GM19043 (cell line): ENCODE results near the gene BCOR.

ENCODE experiments used
- ATAC-seq: cut with Tn5 transposase; IDR thresholded peaks from one replicate; pipeline ENCODE4 v1.9.1; 2021; ENCODE audit warnings: low read depth; ENCODE audit not compliant: unreplicated experiment

The BCOR gene

DNA sequence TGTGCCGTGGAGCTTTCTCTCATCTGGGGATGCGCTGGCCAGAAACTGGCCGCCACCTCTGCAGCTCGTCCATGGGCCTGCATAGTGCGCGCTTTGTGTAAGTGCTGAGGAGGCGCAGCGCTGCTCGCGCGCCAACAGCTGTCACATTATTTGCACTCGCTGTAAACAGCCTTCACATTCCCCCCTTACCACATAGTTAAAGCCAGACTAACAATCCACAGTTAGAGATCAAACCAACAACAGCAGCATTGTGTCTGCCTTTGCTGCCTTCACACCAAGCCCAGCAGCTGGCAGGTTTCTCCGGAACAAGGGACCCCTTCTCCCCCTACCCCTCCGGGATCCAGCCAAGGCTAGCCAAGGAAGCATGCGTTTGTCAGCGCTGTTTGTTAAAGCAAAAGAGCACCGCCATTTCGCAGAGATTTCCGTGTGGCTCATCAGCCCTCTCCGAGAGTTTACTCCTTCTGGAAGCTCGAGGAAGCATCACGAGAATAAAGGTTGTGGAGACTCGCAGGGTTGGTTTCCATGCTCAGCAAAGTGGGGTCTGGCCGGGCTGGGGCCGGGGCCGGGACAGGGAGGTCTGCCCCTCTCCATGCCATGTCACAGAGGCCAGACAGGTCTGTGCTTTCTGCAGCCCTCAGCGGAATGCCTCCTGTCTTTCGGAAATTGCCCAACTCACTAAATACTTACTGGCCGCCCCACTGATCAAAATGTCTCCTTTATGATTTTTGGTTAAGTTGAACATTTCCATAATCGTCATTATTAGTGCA, 11.0 kb downstream of the BCOR start:
- ATAC-seq: no peak

DNA sequence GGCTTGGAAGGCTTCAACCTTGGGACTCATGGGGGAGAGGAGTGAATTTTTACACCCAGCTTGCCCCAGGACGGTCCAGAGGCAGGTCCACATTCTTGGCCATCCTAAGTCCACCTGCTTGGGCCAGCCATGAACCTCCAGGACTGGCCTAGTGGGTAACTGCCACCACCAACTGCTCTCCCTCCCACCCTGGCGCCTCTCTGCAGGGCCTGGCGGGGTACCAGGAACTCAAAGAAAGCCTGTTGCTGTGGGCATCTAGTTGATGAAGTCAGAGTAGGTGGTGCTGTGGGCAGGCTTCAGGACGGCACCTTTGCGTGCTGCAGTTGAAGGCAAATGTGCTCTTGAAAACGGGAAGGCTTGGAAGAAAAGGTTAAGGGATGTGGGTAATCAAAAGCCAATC, 12.0 kb downstream of the BCOR start:
- no peak for ATAC-seq

DNA sequence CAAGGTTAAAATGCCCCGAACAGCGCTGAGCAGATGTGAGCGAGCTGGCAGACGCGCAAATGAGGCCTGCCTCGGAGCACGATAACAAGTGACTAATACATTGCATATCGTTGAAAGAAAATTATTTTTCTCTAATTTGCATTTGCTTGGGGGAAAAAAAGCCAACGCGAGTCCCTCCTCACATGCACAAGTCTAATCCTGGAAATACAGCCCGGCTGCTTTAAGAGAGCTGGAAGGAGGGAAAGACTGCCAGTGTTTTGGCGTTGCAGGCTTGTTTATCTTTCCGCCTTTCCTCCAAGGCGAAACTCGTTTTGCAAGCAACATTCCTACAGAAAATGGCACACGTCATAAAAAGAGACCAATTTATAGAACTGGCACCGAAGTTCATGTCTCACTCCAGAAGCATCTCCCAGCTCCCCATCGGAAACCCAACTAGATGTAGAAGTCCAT, 12.6 kb downstream of the BCOR start:
- ATAC-seq: no peak

DNA sequence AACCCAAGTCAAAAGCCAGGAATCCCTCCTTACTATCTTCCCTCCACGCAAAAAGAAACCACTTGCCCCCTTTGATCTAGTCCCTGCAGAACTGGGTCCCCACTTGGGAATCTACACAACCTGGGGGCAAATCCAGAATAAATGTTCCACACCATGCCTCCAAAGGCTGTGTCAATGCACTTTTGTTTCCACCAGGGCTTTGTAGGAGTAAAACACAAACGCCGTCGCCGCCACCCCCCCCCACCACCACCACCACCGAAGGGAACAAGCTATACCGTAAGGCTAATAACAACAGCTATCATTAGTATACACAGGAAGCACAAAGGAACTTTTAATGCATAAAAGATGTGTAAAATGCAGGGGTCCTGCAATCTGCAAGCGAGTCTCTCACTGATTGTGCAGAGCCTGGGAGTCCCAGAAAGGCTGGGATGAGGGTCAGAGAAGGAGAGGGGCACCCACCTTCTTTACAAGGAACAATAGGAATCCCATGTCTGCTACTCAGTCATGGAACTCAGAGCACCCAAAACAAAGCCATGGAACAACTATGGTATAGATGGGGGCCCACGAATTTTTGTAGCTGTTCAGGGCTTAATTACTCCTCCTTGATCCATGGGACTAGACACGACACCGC, 13.2 kb downstream of the BCOR start:
- ATAC-seq: no peak

DNA sequence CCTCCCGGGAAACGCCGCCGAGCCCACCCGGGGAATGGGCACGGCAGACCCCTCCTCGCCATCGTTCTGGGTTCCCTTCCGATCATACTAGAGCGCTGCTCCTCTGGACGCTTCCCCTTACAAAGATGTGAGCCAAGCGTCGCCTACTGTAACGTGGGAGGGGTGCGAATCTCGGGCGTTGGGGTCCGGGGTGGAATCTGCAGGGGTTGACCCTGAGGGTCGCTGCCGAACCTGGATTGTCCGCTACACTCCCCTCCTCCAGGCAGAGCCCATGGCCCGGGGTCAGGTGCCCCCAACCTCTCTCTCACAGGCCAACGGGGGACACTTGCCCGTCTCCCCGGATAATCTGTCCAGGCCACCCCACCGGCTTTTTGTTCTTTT, 13.8 kb downstream of the BCOR start:
- ATAC-seq: no peak

DNA sequence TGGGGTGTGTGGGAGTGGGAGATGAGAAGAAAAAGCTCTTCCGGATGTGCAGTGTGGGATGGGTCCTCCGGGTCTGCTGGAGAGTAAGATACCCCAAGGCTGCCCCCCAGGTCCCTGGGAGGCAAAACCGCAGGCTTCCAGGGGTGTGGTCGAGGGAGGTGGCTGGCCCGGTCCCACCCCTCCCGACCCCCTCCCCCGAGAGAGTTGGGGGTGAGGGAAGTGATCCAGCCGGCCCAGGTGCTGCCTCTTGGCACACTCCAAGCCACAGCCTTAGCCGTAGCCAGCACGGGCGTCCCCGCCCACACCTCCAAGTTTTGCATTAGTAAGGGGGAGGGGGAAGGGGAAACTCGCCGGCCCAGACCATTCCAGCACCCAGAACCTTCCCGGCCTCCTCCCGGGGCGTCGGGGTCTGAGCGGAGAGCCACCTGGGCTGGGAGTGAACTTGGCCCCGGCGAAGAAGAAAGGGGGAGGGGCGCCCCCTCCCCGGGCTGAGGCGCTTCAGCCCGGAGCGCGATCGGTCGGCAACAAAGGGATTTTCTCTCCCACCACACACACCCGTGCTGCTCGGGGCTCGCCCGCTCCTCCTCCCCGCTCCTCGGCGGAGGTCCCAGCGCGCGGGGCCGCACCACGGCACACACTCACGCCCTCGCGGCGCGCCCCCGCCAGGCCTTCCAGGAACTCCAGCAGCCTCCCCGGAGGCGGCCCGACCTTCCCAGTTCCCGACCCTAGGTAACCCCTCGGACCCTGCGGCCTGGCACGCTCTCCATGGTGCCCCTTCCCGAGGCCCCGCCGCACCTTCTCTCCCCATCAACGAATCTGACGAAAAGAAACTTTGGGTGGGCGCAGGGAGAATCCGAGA, 14.4 kb downstream of the BCOR start:
- no peak for ATAC-seq

DNA sequence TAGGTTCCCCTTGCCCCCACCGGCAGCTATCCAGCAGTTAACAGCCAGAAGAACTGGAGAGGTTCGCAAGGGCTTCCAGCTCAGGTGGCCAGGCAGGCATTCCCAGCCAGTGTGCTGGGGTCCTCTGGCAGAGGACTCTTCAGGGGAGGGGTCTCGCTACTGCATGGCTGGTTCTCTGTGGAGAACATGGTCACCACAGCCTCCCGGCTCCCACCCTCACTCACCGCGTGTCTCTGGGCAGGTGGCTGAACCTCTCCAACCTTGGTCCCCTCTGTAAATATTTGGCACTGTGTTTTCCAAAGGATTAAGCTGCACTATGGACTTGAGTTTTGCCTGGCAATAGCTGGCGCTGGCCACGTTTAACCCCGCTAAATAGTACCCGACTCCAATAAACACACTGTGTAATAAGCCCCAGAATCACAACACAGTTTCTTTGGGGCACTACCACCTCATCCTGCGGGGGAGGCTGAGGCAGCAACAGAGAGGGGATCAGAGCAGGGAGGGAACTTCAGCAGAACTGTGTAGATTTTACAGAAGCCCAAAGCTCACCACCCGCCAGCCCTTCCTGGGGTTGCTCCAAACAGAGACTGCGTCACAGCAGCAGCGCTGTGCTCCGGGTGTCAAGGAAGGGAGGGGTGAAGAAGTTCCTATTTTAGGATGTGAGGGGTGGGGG, 15.2 kb downstream of the BCOR start:
- no peak for ATAC-seq

DNA sequence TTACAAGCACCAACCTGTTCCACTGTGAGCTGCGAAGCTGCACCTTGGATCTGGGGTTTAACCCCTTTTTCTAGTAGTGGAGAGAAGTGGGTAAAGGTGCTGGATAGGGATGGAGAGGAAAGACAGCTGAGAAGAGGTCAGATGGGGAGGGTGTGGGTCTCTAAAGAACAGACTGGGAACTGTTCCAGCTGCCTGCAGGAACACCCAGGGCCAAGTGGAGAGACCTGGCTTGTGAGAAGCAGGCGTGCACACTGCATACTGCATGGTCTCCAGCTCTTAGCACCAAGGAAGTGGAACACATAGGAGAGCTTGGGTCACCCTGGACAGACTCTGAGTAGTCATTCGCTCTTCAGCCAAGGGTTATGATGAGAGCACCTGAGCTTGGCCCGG, 16.1 kb downstream of the BCOR start:
- no peak for ATAC-seq

DNA sequence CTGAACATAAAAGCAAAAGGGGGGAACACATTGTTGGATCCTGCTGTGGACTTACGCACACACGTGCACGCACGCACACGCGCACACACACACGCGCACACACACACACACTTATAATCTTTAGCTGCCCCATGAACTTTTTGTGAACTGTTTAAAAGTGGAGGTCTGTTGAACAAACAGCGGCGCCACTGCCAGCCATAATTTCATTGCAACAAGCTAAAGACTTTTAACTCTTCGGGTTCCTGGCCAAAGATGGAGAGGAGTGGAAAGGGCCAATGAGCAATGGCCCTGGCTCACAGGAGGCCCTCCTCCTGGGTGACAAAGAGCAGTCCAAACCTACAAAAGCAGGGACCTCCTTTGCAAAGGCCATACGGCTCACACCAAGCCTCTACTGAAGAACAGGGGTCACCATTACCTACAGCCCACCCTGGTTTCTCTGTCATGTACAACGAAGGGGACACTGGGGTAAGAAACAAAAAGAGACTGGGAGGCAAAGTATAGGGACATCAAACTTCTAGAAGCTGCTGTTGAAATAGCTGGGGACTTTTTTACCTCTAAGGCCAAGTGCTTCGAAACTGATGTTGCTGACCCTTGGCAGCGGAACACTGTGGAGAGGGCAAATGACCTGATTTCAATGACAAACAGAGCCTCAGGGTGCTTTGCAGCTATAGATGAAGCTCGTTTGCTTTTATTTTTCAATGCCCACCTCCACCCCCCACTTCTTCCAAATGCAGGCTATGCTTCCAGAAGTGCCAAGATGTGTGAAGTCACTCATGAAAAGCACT, 16.7 kb downstream of the BCOR start:
- ATAC-seq: no peak

DNA sequence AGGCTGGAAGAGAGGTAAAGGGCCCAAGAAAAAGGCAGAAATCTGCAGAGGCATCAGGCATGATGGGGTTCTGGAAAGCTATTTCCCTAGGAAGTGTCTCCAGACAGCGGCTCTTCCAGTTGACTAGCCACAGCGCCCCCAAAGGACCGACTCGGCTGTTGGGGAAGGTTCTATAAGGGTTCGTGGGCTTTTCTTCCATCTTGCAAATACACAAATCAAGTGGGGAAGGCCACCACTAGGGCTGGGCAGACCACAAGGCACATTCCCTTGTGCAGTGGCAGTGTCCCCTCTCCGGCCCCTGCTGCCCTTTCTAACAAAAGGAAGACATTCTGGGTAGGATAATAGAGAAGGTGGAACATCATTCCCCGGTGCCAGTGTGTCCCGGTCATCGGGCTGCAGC, 18.2 kb downstream of the BCOR start:
- ATAC-seq: no peak

DNA sequence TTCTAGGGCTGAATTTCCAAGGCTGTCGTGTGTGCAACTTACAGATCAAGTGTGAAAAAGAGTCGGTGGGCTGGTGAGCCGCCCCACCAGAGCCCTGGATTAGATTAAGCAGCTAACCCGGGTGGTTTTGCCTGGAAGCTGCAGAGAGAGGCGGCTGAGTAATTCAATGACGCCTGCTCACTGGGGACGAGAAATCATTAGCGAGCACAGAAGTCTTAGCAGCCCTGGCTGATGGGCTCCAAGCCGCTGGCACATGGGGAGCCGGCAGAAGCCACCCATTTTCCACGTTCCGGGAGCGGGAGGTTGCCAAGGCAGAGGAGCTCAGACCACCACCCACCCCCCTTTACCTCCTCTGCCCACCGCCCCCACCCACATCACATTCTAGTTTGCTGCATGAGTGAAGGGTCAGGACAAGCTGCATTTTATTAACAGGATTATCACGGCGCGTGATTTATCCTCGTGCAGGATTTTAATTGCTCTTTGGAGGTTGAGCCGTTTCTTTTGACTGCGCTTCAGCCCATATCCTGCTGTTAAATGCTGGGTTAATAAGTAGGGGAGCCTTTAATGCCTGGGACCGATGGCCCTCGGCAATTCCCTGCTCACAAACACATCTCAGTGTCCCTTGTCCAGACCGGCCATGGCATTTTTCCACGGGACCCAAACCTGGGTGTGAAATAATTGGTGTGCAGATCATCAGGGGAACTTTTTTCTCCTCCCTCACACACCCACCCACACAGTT, 19.1 kb downstream of the BCOR start:
- no peak for ATAC-seq

DNA sequence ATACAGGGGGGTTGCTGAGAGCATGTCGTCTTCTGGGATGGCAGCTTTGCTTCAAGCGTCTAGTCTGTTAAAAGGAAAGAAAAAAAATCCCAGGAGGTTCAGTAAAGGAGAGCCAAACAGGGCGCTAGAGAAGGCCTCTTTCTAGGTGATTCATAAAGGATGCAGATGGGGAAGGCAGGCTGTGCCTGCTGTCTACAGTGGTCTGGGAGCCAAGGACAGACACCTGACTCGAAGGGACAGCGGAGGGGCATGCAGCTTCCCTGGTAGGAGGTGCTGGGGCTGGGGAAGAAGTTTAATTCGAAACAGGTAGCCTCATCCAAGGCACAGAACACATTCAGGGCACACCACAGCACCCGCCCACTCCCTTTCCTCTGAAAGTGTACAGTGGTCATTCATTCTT, 19.9 kb downstream of the BCOR start:
- ATAC-seq: no peak

DNA sequence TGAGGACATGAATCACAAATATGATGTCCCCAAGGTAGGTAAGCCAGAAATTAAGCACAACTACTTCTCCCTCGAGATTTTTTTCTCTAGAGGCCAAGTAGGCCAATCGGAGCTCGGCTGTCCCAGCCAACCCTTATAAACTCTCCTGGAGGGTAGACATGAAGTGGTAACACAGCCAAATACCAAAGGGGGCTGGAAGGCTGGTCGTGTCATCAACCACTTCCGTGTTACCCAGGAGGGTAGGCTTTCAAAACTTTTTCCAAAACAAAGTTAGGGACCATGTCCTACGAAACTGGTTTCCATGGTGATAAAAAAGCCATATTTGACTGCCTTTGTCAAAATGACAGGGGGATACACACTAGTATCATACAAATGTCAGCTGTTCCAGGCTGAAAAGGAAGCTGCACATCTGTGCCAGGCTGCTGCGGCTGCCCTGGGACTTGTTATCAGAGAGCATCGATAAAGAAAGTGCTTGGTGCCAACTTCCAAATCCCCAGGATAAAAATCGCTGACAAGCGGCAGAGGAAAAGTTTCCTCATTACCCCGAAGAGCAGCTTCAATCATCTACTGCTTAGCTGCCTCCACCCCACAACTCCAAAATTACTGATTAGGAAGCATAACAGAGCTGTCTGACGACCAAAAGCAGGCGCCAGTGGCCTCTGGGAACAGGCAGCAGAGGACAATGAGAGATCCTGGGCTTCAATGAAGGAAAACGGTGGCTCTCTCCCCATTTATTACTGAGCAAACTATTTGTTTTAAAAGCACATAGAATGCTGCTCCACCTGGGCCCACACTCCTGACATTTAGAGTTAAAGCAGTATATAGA, 20.8 kb downstream of the BCOR start:
- no peak for ATAC-seq

DNA sequence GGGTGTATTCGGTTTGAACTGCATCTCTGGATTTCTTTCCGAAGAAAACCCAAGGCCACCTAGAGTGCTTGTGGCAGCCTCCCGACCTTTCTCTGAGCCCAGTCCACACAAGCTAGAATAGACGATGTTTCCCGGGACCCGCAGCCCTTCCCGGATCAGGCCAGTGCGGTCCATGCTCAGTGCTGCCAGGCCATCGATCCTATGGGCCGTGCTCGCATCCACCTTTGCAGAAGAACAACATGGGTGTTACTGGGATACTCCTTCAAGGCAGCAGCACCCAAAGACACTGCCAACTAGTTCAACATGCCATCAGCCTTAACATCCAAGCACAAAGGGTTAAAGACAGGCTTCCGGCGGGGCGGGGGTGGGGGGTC, 22.8 kb downstream of the BCOR start:
- no peak for ATAC-seq

DNA sequence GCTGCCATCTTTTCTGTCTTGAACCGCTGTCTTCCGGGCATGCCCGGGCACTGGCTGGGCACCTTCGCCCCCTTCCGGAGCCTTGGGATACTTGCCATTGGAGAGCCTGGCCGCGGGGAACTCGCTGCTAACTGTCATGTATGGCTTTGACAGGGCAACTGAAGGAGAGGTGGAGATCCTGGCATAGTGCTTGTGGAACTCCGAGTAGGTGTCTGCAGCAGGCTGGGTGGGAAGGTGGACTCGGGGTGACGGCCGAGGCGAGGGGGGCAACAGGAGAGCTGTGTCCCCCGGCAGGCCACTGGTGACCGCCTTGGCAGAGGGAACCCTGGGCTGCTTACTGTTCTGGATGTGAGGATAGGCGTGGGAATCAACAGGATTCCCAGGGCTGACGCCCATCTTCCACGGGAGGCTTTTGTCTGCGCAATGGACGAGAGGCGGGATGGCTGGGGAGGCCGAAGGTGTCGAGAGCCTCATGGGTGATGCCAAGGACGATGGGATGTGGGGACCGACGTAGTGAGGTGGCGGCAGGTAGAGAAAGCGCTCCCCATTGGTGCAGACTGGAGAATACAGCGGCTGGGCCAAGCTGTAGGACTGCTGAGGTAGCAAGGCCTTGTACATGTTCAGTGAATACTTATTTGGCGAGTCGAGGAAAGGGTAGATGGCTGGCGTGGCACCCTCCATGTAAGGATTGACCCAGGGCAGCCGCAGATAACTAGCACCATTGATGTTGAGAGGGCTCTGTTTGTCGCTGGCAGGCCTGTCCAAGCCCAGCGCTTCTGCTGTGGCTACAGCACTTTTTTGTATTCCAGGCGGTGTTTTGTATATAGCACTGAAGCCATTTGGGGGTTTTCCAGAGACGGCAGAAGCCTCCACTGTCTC, 23.4 kb downstream of the BCOR start:
- no peak for ATAC-seq

DNA sequence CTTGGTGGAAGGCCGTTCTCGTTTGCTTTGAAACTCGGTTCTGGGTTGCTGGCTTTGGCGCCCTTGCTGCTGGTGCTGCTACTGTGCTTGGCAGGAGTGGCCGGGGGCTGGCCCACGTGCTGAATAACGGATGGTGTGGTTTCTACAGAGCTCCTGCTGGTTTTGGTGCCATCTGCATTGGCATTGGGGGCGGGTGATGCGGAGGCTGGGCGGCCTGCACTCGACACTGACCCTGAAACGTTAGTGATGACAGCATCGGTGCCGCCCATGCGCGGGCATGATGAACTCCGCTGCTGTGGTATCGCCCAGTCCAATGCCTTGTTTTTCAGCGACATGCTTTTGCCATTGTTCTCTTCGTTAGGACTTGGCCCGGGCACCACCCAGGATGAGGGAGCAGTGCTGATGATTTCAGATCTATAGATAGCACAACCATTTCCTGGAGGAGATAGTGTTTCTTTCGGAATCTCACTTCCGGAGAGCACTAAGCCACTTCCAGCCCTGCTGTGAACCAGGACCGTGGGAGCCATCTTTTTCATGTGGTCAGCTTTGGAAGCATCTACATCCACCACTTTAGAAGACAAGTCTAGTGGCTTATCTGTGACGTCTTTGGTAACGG, 24.2 kb downstream of the BCOR start:
- no peak for ATAC-seq

DNA sequence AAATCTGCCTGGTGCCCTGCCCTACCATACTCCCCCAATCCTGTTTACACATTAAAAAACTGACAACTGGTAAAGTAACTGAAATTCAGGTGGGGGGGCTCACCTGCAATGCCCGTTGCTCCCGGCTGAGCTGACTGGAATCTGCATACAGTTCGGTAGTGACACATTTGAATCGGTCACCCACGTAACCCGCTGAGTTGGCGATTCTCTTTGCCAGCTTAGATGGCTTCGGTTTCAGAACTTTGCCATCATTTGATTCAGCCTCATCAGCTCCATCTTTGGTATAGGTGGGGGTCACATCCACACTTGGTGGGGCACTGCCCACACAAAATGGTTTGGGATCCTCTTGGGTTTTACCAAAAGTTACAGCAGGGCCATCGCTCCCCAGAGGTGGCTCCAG, 25.5 kb downstream of the BCOR start:
- ATAC-seq: no peak
